Mucosa of rectum (tissue), 2 donors: ENCODE results near the gene TGM2.

Experiments
- H3K27ac ChIP-seq, 2 donors: one replicate each; pipeline ENCODE4 v1.7.0; 2013; ENCODE audit warnings: inconsistent platforms in 2 of 2, low read depth in 2 of 2, low read length in 2 of 2
- H3K27me3 ChIP-seq, 2 donors: one replicate each; pipeline ENCODE4 v1.7.0; 2013; ENCODE audit warnings: low read length in 2 of 2; ENCODE audit not compliant: control insufficient read depth in 2 of 2, insufficient read depth in 2 of 2
- H3K36me3 ChIP-seq, 2 donors: one replicate each; pipeline ENCODE4 v1.7.0; 2013; ENCODE audit warnings: low read length in 2 of 2; ENCODE audit not compliant: control insufficient read depth in 2 of 2, insufficient read depth in 2 of 2
- H3K4me1 ChIP-seq, 2 donors: one replicate each; pipeline ENCODE4 v1.7.0; 2013; ENCODE audit warnings: low read length in 2 of 2, mild to moderate bottlenecking in 1 of 2; ENCODE audit not compliant: control insufficient read depth in 2 of 2, insufficient read depth in 2 of 2
- H3K4me3 ChIP-seq, 2 donors: one replicate each; pipeline ENCODE4 v1.7.0; 2013; ENCODE audit warnings: low read length in 2 of 2
- H3K9ac ChIP-seq, 2 donors: one replicate each; pipeline ENCODE4 v1.7.0; 2013; ENCODE audit warnings: low read length in 2 of 2, low read depth in 1 of 2, mild to moderate bottlenecking in 1 of 2
- H3K9me3 ChIP-seq, 2 donors: one replicate each; pipeline ENCODE4 v1.7.0; 2013; ENCODE audit warnings: low read length in 2 of 2; ENCODE audit not compliant: control insufficient read depth in 2 of 2
- donor health status: healthy.
- donor health status: Normal muscosa, but diverticular disease.

Gene TGM2

GRCh38 chr20:38165089-38165965 lies at the start of gene TGM2:
Gene TGM2 (minus strand): TSS chr20:38165270. CDS start chr20:38165198, 72 bp downstream.
- Histone ChIP-seq H3K4me3 (peak within 1 kb of the TSS; percentile 9 to 62), H3K4me1 (peaks cover 10 to 12% of the 10 kb centered on the region in 2 donors), H3K27me3 (no peaks in the 10 kb centered on the region), H3K36me3 (no peaks in the 10 kb centered on the region), H3K9me3 (no peaks in the 10 kb centered on the region), H3K27ac (peak within 1 kb of the TSS in 1 of 2 donors; percentile 23), H3K9ac (peak within 1 kb of the TSS; percentile 15 to 30)

- Histone ChIP-seq H3K27ac (no peak overlapping the region), H3K36me3 (no peaks in the 10 kb centered on the region)
Observed at GRCh38 chr20:38214256-38215193, 49.5 kb upstream of the TGM2 start.

GRCh38 chr20:38213607-38213940 lies 48.5 kb upstream of the TGM2 start:
- H3K27ac ChIP-seq = no peak overlapping the region
- no peaks in the 10 kb centered on the region for H3K4me1 ChIP-seq
- H3K9ac ChIP-seq = no peak overlapping the region

More at GRCh38 chr20:38214256-38215193, 49.5 kb upstream of the TGM2 start:
- no peaks in the 10 kb centered on the region for H3K9me3 ChIP-seq
- H3K4me1 ChIP-seq = no peaks in the 10 kb centered on the region
- H3K4me3 ChIP-seq = no peak overlapping the region
- H3K27me3 ChIP-seq = no peaks in the 10 kb centered on the region
- no peak overlapping the region for H3K9ac ChIP-seq

DNA sequence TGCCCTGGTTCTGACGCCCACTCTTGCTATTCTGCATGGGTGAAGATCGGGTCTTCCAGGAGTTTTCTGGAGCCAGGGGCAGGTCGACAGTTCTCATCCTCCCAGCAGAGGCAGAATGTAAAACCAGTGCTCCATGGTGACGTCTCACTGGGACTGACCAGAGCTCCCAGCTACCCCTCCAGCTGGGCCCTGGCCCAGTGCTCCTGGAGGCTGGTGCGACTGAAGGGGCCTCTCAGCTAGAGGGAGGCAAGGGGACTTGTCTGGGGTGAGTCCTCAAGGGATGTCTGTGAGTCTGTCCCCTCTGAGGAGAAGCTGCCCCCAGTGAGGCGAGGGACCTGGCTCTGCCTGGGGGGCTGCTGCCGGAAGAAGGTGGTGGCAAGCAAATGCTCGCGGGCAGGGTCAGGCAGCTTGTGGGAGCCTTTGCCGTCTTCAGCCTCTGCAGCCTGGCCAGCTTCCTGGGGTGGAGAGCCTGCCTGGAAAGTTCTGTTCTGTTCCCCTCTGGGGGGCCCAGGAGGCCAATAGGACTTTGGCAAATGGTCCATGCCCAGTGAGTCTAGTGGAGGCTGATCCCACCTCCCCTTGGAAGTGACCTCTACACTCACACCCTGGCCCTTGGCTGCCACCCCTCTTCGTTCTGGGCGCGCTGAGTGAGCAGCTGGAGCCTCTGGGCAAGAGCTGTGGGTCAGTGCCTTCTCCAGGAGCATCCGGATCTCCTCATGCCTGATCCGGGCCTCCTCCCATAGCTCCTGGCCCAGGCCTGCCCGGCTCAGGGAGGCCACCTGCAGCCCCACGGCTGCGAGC lies 47.9 kb upstream of the TGM2 start:
- H3K27me3 ChIP-seq = no peaks in the 10 kb centered on the region
- no peak overlapping the region for H3K9ac ChIP-seq
- H3K4me3 ChIP-seq = no peak overlapping the region
- H3K4me1 ChIP-seq = no peaks in the 10 kb centered on the region
- no peaks in the 10 kb centered on the region for H3K36me3 ChIP-seq
- no peak overlapping the region for H3K27ac ChIP-seq
- H3K9me3 ChIP-seq = no peaks in the 10 kb centered on the region

More at GRCh38 chr20:38213607-38213940, 48.5 kb upstream of the TGM2 start:
- Histone ChIP-seq H3K4me3 (no peak overlapping the region), H3K27me3 (no peaks in the 10 kb centered on the region), H3K9me3 (no peaks in the 10 kb centered on the region), H3K36me3 (no peaks in the 10 kb centered on the region)

DNA sequence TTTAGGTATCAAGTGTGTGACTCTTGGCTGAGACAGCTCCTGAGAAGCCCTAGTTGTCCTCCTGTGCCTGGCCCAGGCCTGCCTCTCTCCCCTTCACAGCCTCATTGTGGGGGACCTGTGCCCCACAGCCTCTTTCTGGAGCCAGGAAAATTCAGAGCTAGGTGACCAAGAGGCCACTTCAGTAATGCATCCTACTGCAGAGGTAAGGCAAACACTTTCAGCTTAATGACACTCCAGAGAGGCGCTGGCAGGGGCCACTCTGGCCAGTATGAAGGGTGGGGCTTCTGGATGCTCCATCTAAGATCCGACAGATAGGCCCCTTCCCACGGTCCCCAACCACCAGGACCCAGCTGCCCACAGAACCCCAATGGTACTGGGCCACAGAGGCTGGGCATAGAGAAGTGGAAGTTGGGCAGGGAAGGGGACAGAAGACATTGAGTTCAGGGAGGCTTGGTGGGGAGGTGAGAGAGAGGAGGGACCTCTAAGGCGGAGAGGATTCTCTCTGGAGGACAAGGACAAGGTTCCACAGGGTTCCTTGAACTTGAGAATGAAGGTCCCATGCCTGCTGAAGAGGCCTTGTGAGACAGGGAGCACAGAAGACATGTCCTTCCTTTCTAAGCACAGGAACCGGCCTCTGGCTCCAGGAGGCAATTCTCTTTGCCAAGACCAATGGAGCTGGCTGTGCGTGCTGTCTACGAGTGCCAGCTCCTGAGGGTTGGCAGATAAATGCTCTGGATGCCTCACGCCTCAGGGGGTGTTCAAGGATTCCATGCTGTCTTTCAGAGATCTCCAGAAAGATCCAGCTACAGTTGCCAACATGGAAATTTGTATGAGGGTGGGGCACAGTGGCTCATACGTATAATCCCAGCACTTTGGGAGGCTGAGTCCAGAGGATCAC lies 46.4 kb upstream of the TGM2 start:
- Histone ChIP-seq H3K4me1 (no peaks in the 10 kb centered on the region), H3K4me3 (no peak overlapping the region), H3K9me3 (no peaks in the 10 kb centered on the region), H3K27me3 (no peaks in the 10 kb centered on the region), H3K9ac (no peak overlapping the region), H3K27ac (no peak overlapping the region), H3K36me3 (no peaks in the 10 kb centered on the region)

GRCh38 chr20:38210741-38211140 lies 45.7 kb upstream of the TGM2 start:
- Histone ChIP-seq H3K27me3 (no peaks in the 10 kb centered on the region), H3K27ac (no peak overlapping the region), H3K4me3 (no peak overlapping the region), H3K9me3 (no peaks in the 10 kb centered on the region), H3K9ac (no peak overlapping the region), H3K4me1 (no peaks in the 10 kb centered on the region), H3K36me3 (no peaks in the 10 kb centered on the region)

DNA sequence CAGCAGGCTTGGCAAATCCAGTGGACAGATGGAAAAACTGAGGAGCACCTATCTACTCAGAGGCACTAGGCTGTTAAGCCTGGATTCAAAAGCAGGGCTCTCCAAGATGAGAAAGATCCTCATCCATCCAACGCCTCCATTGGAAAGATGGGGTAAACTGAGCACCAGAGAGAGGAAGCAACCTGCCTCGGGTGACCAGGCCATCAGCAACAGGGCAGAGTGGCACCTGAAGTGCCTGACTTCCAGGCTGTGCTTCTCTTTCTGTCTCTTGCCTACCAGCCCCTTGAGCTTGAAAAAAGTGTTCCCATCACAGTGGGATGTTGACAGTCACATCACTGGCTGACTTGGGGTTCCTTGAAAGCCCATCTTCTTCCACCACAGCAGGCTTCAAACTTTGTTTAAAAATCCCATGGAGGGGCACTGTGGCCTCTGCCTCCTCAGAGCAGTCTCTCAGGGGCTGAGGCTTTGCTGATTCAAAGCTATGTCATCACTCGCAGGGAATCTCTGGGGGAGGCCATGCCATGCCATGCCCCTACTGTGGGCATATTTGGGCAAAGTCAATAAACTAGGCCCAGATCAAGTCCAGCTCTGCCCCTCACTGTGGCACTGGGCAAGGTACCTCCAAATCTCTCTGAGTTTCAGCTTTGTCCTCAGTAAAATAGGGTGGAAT lies 44.8 kb upstream of the TGM2 start:
- Histone ChIP-seq H3K4me1 (no peaks in the 10 kb centered on the region), H3K36me3 (no peaks in the 10 kb centered on the region)

DNA sequence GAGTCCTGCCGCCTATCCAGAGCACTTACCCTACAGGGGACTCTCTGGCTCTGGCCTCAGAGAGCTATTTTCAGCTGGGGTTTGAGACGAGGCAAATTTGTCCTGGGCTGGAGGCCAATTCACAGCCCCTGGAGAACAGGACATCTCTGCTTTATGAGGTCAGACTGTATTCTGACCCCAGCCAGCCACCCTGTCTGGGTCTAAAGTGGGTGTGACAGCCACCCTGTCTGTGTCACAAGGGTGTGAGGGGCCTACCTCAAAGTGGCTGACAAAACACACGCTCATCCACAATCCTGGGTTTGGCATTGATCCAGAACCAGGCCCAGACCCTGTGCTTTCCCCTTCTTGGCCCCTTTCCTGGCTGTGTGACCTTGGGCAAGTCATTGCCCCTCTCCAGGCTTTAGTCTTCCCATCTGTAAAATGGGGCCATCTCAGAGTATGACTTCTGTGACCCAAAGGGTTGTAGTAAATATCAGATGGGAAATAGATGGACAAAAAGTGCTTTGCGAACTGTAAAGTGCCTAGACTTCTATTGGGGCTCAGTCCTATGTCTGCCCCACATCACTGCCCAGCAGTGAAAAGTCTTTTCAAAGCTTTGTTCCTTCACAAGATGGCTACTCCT lies 44.1 kb upstream of the TGM2 start:
- no peaks in the 10 kb centered on the region for H3K9me3 ChIP-seq
- no peak overlapping the region for H3K4me3 ChIP-seq
- H3K27ac ChIP-seq = no peak overlapping the region
- no peaks in the 10 kb centered on the region for H3K27me3 ChIP-seq
- H3K9ac ChIP-seq = no peak overlapping the region
- no peaks in the 10 kb centered on the region for H3K36me3 ChIP-seq
- H3K4me1 ChIP-seq = no peaks in the 10 kb centered on the region

More for the DNA sequence above, 44.8 kb upstream of the TGM2 start:
- no peaks in the 10 kb centered on the region for H3K27me3 ChIP-seq
- H3K9ac ChIP-seq = no peak overlapping the region
- no peak overlapping the region for H3K27ac ChIP-seq
- H3K9me3 ChIP-seq = no peaks in the 10 kb centered on the region
- H3K4me3 ChIP-seq = no peak overlapping the region
